Mammary epithelial cell (primary cell): ENCODE data around the gene MPLKIP.

ENCODE experiments used
- EZH2 ChIP-seq: IDR thresholded peaks from 2 replicates; pipeline ENCODE4 v1.6.1; 2012; ENCODE audit warnings: low read length, inconsistent platforms, borderline replicate concordance
- TF ChIP-seq, protein P1 (sequence below), 2 donors: IDR thresholded peaks in 1 of 2; conservative IDR thresholded peaks in 1 of 2; 2 replicates each; pipeline ENCODE4 v1.5.1; 2011 to 2012; ENCODE audit warnings: inconsistent platforms in 2 of 2, low read length in 2 of 2, mild to moderate bottlenecking in 2 of 2, control low read depth in 1 of 2, low read depth in 1 of 2; ENCODE audit not compliant: insufficient read depth in 1 of 2; ENCODE audit errors: extremely low read depth in 1 of 2

DNA sequence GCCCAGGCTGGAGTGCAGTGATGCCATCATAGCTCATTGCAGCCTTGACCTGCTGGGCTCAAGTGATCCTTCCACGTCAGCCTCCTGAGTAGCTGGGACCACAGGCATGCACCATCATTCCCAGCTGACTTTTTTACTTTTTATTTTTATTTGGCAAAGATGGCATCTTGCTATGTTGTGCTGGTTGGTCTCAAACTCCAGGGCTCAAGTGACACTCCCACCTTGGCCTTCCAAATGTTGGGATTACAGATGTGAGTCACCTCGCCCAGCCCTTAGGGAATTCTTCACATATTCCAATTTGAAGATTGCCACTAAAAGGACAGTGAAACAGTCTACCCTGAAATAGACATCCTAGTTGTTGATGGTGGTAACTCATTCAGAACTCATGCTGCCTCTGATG lies 28.1 kb upstream of the MPLKIP start:
- TF ChIP-seq, protein P1, sequence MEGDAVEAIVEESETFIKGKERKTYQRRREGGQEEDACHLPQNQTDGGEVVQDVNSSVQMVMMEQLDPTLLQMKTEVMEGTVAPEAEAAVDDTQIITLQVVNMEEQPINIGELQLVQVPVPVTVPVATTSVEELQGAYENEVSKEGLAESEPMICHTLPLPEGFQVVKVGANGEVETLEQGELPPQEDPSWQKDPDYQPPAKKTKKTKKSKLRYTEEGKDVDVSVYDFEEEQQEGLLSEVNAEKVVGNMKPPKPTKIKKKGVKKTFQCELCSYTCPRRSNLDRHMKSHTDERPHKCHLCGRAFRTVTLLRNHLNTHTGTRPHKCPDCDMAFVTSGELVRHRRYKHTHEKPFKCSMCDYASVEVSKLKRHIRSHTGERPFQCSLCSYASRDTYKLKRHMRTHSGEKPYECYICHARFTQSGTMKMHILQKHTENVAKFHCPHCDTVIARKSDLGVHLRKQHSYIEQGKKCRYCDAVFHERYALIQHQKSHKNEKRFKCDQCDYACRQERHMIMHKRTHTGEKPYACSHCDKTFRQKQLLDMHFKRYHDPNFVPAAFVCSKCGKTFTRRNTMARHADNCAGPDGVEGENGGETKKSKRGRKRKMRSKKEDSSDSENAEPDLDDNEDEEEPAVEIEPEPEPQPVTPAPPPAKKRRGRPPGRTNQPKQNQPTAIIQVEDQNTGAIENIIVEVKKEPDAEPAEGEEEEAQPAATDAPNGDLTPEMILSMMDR (conservative IDR thresholded peaks at IDR 0.05 in 1 of 2, IDR thresholded peaks at IDR 0.05 in 1 of 2; ENCODE audit: extremely low read depth in 1 of 2, insufficient read depth in 1 of 2, low read depth in 1 of 2, low read length in 2 of 2) = no peak
- no peak for TF ChIP-seq EZH2
